Measurements from ENCODE around the gene MYOM1.
"Not testable (repeated sequence)": the region's sequence is repeated elsewhere in the genome, so short reads cannot be mapped to it uniquely, and the experiment has no call there.

Gene MYOM1

DNA sequence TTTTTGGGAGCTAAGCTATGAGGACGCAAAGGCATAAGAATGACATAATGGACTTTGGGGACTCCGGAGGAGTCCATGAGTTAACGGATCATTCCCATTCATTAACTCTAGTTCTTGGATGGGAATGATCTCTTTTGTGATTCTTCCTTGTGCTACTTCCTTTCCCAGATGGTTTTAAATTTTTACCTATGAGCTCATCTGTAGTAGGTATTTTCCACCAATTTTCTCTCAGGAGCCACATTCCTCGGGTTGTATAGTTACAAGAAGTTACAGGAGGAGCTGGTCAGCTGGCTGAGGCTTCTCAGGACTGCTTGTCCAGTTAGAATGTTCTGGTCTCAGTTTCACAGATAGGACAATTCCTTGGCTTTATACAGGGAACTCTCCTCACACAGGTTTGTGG lies 164.0 kb downstream of the MYOM1 start:
- DNase-seq (ENCODE audit: low read depth) = no peak

DNA sequence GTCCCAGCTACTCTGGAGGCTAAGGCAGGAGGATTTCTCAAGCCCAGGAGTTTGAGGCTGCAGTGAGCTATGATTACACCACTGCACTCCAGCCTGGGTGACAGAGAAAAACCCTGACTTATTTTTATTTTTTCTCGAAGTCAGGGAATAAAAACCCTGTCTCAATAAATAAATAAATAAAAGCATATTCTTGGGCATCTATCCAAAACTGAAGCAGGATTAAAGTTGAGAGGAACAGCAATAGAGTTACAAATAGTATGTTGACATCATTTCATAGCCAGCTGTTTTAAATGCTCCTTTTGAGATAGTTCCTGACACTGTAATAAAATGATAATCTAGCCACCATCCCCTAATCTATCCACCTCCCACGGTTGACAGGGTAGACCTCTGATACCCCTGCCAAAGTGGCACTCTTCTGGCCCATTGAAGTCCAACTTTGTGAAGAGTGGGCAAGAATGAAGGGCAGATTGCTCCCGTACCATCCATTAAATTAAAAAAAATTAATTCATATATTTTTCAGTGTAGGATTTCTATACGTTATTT lies 164.5 kb downstream of the MYOM1 start:
- DNase-seq (ENCODE audit: low read depth) = no peak

DNA sequence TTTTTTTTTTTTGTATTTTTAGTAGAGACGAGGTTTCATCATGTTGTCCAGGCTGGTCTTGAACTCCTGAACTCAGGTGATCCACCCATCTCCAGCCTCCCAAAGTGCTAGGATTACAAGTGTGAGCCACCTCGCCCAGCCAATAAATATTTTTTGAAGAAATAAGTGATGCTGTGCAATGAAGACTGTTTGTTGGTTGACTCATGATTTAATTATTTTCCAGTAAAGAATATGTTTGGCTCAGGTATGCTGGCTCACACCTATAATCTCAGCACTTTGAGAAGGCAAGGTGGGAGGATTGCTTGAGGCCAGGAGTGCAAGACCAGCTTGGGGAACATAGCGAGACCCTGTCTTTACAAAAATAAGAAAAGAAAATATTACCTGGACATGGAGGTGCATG lies 165.0 kb downstream of the MYOM1 start:
- no peak for DNase-seq (ENCODE audit: low read depth)

DNA sequence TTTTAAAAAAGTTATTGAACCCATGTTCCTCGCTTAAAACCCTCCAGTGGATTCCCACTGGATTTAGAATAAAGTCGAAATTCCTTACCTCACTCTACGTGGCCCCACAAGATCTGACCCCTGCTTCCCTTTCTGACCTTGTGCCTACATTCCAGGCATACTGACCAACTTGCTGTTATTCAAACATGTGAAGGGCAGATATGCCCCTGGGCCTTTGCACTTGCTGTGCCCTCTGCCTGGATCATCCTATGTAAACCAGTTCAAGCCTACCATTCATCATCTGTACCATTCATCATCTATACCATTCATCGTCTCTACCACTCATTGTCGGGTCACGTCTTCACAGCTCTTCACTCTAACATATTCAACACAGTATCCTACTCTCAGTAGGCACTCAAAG lies 165.6 kb downstream of the MYOM1 start:
- no peak for DNase-seq (ENCODE audit: low read depth)

DNA sequence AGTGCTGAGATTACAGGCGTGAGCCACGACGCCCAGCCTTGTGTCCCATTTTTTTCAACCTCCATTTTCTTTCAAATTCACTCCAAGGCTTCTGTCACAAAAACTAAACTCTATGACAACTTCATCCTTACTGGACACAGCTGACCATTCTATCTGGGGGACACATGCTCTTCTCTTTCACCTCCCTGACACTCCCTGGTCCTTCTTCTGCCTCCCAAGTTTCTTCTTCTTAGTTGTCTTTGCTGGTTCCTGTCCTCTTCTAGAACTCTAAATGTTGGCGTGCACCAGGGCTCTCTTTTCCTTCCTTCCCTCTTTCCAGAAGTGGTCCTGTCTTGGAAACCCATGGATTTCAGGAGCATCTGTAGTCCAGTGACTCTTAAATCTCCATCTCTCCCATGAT lies 166.7 kb downstream of the MYOM1 start:
- no peak for DNase-seq (ENCODE audit: low read depth)

DNA sequence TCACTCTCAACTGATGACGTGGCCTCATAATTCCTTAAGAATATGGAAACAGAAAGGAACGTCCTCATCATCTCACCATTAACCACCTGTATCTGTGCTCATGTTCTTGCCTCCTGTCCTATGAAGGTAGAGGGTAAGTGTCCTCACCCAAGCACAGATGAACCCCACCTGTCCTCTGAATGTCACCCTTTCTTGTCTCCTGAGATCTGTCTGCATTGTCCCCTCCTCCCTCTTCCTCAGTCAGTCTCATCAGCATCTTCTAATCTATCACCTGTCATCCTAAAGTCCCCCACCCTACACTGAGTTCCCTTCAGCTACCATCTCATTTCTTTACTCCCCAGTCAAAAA lies 167.4 kb downstream of the MYOM1 start:
- DNase-seq (ENCODE audit: low read depth) = no peak

DNA sequence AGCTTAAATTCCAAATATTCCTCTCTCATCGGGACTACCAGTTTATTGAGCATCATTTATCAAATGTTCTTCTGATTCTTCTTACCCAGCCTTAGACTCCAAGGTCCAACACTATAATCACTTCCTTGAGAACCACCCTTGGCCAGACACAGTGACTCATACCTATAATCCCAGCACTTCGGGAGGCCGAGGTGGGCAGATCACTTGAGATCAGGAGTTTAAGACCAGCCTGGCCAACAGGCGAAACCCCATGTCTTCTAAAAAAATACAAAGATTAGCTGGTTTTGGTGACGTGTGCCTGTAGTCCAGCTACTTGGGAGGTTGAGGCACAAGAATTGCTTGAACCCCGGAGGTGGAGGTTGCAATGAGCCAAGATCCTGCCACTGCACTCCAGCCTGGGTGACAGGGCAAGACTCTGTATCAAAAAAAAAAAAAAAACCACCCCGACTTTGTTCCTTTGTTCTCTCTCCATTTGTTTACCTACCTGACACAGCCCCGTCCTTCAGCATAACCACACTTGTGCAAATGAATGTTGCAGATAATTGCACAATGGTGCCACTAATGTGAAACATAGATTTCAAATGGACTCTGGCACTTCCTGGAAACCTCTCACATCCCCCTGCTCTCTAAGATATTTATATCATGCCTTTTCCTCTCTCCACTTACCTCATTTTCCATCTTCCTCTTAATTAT lies 167.9 kb downstream of the MYOM1 start:
- DNase-seq (ENCODE audit: low read depth) = no peak

DNA sequence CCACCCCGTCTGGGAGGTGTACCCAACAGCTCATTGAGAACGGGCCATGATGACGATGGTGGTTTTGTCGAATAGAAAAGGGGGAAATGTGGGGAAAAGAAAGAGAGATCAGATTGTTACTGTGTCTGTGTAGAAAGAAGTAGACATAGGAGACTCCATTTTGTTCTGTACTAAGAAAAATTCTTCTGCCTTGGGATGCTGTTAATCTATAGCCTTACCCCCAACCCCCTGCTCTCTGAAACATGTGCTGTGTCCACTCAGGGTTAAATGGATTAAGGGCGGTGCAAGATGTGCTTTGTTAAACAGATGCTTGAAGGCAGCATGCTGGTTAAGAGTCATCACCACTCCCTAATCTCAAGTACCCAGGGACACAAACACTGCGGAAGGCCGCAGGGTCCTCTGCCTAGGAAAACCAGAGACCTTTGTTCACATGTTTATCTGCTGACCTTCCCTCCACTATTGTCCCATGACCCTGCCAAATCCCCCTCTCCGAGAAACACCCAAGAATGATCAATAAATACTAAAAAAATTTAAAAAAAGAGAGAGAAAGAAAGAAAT lies 169.8 kb downstream of the MYOM1 start:
- not testable (repeated sequence) for DNase-seq (ENCODE audit: low read depth)

DNA sequence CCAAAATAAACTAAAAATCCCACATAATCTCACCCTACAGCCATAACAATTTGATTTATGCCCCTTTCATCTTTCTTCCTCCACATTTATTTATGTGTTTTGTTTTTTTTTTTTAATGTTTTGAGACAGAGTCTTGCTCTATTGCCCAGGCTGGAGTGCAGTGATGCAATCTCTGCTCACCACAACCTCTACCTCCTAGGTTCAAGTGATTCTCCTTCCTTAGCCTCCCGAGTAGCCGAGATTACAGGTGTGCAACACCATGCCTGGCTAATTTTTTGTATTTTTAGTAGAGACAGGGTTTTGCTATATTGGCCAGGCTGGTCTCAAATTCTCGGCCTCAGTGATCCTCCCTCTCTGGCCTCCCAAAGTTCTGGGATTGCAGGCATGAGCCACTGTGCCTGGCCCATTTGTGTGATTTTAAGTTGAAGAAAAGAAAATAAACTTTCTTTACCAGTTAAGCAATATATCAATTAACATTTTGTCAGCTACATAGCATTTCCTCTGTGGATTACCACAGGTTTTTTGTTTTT lies 170.9 kb downstream of the MYOM1 start:
- DNase-seq (ENCODE audit: low read depth) = no peak

DNA sequence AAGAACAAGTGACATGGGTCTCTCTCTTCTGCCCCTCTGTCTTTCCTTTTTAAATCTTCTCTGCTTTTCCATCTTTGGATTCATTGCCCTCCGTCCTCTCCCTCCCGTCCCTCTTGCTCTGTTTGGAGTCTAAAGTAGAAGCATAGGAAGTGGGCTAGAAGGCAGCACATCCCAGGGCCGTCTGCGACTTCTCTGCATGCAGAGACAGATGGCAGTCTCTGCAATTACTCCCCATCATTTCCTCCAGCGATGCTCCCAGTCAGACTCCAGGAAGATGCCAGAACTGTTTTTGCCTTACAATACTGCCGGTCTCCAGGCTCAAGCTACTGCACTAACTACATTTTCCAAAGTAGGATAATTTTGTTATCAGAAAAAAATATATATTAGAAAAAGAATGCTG lies 171.6 kb downstream of the MYOM1 start:
- DNase-seq (ENCODE audit: low read depth) = no peak

DNA sequence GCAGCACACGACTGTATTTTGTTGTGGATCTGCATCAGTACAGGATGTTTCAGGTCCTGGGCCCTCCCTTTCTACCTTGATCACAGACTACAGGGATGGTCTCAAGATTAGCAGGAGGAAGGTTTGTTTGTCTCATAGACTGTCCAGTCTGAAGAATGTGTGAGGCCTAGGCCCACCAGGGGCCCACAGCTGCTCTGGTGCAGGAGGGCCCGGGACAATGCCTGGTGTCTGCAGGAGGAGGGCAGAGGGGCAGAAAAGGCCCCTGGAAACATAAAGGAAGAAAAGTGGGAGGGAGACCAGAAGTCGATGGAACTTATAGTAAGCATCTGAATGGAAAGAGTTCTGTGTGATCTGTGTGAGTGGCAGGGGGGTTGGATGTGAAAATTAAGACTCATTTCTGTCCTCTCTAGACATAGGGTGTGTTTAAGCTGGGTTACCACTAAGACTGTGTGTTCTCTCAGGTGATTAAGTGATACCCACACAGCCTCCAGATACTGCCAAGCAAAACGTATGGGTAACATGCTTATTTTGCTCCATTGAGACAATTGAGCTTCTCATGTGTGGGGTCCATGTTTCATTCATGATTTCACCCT lies 173.5 kb downstream of the MYOM1 start:
- DNase-seq (ENCODE audit: low read depth) = no peak

DNA sequence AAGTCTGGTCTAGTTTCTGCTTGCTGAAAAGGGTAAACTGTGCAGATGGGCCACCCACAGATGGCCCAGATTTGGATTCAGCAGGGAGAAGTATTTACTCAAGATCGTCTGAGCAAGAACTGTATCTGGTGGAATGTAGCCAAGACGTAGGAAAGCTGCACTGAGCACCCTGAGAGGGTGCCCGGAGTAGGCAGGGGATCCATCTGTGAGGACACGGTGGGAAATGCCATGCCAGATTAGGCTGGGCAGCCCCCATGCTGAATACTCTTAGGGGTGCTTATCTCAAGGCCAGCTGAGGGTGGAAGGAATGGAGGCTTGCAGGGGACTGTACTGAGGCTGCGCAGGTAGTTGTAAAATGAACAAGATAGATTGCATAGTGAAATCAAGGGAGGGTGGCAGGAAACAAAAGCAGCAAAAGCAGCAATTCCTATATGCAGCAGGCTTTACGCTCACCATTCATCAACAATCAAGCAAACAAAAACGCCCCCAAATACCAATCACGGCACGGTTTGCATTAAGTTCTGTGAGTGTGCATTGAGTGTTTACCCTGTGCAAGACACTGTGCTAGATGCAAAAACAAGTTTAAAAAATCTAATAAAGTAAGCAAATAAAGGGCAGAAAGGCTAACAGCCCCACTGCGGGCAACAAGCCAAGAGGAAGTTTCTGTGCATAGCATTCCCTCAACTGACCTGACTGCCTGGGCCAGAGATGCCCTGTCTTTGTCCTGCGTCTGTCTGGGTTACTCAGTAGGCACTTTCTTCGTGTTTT lies 174.7 kb downstream of the MYOM1 start:
- DNase-seq (ENCODE audit: low read depth) = no peak

DNA sequence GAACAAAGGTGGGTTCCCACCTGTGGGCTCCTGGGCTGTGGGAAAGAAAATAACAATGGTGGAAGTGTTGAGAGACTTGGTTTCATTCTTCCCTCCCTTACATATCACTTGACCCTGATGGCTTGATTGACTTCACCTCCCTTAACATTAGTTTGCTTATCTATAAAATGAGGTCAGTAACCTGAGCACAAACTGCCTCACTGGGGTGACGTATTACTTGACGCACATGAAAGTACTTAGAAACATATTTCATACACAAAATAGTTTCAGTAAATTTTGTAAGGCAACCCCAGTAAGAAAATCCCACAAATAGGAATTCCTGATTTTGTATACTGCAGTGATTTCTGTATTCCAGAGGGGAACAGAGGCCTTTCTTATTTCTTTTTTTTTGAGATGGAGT lies 177.4 kb downstream of the MYOM1 start:
- no peak for DNase-seq (ENCODE audit: low read depth)

DNA sequence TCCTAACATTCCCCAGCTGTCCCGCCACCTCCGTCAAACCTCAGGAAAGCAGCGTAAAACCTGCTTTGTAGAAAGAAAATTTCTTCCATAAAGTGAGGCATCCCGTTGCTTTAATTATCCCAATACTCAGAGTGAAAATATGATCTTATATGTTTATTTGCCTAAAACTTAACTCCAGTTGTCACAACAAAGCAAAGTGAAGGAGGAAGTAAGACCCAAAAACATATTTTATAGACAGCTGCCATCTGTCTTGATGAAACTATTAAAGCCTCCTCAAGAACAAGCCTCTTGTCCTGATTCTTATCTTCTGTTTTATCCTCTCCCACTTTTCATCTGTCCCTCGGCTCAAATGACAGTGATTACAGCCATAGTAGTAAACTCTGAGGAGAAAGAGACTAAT lies 177.9 kb downstream of the MYOM1 start:
- DNase-seq (ENCODE audit: low read depth) = no peak

DNA sequence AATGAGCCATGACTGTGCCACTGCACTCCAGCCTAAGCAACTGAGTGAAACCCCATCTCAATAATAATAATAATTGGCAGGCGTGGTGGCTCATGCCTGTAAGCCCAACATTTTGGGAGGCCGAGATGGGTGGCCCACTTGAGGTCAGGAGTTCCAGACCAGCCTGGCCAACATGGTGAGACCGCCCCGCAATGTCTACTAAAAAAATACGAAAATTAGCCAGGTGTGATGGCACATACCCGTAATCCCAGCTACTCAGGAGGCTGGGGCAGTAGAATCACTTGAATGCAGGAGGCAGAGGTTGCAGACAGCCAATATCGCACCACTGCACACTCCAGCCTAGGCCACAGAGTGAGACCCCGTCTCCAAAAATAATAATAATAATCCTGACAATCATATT lies 178.9 kb downstream of the MYOM1 start:
- no peak for DNase-seq (ENCODE audit: low read depth)

DNA sequence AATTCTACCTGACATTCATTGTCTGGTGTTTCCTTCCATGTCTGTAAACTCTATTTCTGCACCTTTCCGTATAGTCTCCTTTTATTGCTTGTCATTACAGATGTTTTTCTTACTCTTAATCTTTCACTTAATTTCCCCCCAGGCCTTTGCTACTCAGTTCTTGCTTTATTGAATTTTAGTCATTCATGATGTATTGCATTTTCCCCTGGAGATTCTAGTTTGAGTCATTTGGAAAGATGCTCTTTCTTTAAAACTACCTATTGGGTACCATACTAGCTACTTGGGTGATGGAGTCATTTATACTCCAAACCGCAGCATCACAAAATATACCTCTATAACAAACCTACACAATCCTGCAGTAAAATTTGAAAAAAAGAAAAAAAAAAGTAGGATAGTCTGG lies 179.6 kb downstream of the MYOM1 start:
- no peak for DNase-seq (ENCODE audit: low read depth)

DNA sequence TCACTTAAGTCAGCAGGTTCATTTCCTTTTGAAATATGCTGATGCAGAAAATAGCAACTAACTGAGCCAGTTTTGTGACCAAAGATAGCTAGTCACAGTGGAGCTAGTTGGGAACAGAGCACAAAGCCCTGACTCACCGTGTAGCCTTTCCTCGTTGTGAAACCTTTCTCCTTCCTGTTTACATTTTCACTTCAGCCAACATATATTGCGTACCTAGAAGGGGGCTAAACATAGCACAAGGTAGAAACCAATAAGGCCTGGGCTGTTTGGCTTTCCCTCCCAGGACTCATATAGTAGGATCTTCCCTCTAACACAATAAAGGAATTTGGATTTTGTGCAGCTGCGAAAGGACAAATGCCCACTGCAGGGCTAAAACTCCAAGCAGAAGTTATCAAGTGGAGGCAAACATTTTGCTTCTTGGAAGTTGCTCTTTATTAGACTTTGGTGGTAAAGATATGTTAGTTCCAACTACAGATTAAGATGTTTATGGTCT lies 182.3 kb downstream of the MYOM1 start:
- DNase-seq (ENCODE audit: low read depth) = no peak

DNA sequence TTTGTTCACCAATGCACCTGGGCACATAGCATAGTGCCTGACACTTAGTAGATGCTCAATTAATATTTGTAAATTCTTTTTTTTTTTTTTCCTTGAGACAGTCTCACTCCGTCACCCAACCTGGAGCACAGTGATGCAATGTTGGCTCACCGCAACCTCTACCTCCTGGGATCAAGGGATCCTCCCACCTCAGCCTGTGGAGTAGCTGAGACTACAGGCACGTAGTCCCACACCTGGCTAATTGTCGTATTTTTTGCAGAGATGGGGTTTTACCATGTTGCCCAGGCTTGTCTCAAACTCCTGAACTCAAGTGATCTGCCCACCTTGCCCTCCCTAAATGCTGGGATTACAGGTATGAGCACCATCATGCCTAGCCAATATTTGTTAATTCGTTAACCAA lies 183.7 kb downstream of the MYOM1 start:
- no peak for DNase-seq (ENCODE audit: low read depth)

DNA sequence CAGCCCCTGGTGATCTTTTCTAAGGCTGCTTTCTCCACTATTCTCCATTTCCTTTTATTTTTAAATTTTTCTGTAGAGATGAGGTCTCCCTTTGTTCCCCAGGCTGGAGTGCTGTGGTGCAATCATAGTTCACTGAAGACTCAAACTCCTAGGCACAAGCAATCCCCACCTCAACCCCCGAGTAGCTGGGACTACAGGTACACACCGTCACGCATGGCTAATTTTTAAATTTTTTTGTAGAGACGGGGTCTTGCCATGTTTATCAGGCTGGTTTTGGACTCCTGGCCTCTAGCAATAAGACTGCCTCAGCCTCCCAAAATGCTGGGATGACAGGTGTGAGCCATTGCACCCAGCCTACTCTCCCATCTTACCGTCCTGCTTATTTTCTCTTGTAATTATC lies 184.1 kb downstream of the MYOM1 start:
- no peak for DNase-seq (ENCODE audit: low read depth)

DNA sequence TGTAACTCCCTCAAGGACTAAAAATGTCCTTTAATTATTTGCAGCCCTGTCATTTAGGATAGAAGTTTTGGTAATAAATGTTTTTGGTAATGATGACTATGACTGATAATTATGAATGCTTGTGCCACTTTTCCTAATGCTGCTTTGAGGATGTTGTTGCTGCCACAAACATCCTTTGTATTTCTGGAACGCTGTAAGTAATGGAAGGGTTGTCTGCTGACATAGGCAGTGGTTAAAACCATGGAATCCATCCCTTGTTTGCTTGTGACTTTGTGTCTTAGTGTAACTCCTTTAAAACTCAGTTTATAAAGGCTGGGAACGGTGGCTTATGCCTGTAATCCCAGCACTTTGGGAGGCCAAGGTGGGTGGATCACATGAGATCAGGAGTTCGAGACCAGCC lies 187.0 kb downstream of the MYOM1 start:
- no peak for DNase-seq (ENCODE audit: low read depth)

DNA sequence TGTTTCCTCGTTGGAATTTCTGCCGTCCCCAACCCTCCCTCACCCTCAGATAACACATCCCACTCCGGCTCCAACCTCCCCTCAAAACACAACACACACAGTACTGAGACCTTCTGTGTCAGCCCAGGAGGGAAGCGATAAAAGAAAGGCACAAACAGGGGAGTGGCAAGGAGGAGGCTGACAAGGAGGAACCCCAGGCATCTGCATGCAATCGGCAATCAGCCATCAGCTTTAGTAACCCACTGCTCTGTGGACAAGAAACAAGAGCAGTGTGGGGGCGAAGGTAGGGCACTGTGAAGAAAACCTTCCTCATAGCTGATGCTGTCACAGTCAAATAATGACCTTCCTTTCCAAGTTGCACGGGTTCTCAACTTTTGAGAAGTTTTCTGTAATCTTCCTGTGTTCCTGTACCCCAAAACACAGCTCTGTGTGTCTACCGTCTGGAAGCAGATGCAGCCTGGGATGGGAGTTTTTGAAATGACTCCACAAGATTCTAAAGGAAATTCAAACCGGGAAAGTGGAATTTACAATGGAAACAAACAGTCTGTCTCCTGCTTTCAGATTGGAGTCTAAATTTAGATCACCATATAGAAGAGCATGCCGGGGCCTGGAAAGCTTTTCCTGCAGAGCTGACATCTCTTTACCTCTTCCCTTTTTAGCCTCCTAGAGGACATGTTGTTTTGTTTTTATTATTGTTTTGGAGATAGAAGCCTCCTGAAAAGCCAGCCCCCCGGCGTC lies 190.4 kb downstream of the MYOM1 start:
- no peak for DNase-seq (ENCODE audit: low read depth)

DNA sequence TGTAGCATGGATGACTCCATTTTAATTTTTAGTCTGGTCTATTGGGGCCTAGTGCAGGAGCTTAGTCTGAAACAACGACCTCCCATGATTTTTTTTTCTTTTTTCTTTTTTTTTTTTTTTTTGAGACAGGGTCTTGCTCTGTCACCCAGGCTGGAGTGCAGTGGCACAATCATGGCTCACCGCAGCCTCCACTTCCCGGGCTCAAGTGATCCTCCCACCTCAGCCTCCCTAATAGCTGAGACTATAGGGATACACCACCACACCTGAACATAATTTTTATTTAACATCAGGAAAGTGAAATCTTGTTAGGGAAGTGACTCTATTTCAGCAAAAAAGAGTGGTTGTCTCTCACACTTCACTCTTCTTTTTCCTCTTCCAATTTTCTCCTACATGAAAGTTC lies 191.7 kb downstream of the MYOM1 start:
- not testable (repeated sequence) for DNase-seq (ENCODE audit: low read depth)
